ENCODE results near the gene FIBCD1. TPM values are rescaled to one million over a fixed set of nuclear protein-coding genes. Genes with fewer than 3 reads are reported as not detected.

FIBCD1 gene
- total RNA-seq, 2 experiments from 2014 or later, result not detected

GRCh38 chr9:130931508-130932254 is 7.4 kb downstream of the FIBCD1 start:
- intact Hi-C loops (cut with micrococcal nuclease; ENCODE audit: unreplicated experiment), result no loop called here
- CTCF ChIA-PET (ENCODE audit: unreplicated experiment), result no interaction called here
- no peak for DNase-seq (ENCODE audit: low spot score)
- Histone ChIP-seq H3K4me3 (ENCODE audit: low read depth, low read length, poor library complexity, severe bottlenecking) (no peak overlapping the region), H4K20me1 (ENCODE audit: insufficient read depth, low read length) (no peaks in the 10 kb centered on the region), H3K27ac (ENCODE audit: low read depth, low read length, poor library complexity, severe bottlenecking) (no peak overlapping the region), H3K36me3 (ENCODE audit: insufficient read depth, low read length) (no peaks in the 10 kb centered on the region), H2AFZ (ENCODE audit: low read length) (0 out of 2 replicates have a peak overlapping the region, but pooled peaks have one; percentile 1), H3K9me3 (ENCODE audit: low read length) (no peaks in the 10 kb centered on the region), H3K4me1 (ENCODE audit: insufficient read depth, low read length, poor library complexity, severe bottlenecking) (peaks cover 4% of the 10 kb centered on the region), H3K4me2 (ENCODE audit: low read length) (no peak overlapping the region), H3K9me2 (ENCODE audit: insufficient read depth, low read length) (no peaks in the 10 kb centered on the region), H3K79me2 (ENCODE audit: insufficient read depth, low read depth, low read length) (no peaks in the 10 kb centered on the region)
- POLR2A ChIA-PET, result no interaction called here
- no TSS peak for BruUV-seq (replicated peaks)
- TF ChIP-seq EZH2phosphoT487 (IDR thresholded peaks at IDR 0.05; ENCODE audit: borderline replicate concordance, low read depth, low read length) (no peak), CTCF (conservative IDR thresholded peaks at IDR 0.05; ENCODE audit: low read length) (no peak)

GRCh38 chr9:130930804-130931349 is 8.2 kb downstream of the FIBCD1 start:
- Histone ChIP-seq H3K4me1 (ENCODE audit: insufficient read depth, low read length, poor library complexity, severe bottlenecking) (peaks cover 4% of the 10 kb centered on the region), H3K79me2 (ENCODE audit: insufficient read depth, low read depth, low read length) (no peaks in the 10 kb centered on the region), H3K4me3 (ENCODE audit: low read depth, low read length, poor library complexity, severe bottlenecking) (no peak overlapping the region), H3K4me2 (ENCODE audit: low read length) (no peak overlapping the region), H3K9me3 (ENCODE audit: low read length) (no peaks in the 10 kb centered on the region), H4K20me1 (ENCODE audit: insufficient read depth, low read length) (no peaks in the 10 kb centered on the region), H3K27ac (ENCODE audit: low read depth, low read length, poor library complexity, severe bottlenecking) (no peak overlapping the region), H3K36me3 (ENCODE audit: insufficient read depth, low read length) (no peaks in the 10 kb centered on the region), H3K9me2 (ENCODE audit: insufficient read depth, low read length) (no peaks in the 10 kb centered on the region), H2AFZ (ENCODE audit: low read length) (0 out of 2 replicates have a peak overlapping the region, but pooled peaks have one; percentile 1)
- TF ChIP-seq CTCF (conservative IDR thresholded peaks at IDR 0.05; ENCODE audit: low read length) (no peak), EZH2phosphoT487 (IDR thresholded peaks at IDR 0.05; ENCODE audit: borderline replicate concordance, low read depth, low read length) (no peak)
- no TSS peak for BruUV-seq (replicated peaks)
- intact Hi-C loops (cut with micrococcal nuclease; ENCODE audit: unreplicated experiment), result no loop called here
- CTCF ChIA-PET (ENCODE audit: unreplicated experiment), result no interaction called here
- POLR2A ChIA-PET, result interaction anchor here (0.6 kb wide), 1 partner anchor 43 kb away, joined by 4 read pairs; no protein-coding TSS in a partner anchor
- no peak for DNase-seq (ENCODE audit: low spot score)

Data from OCI-LY7 (cell line).